Heart left ventricle (tissue), 13 donors: Measurements from ENCODE around the gene CTDP1.

Source experiments
- POLR2A ChIP-seq, 2 donors: fragments of 450-650 bp; IDR thresholded peaks; one replicate each; pipeline ENCODE4 v1.6.1; 2017; ENCODE audit warnings: antibody characterized with exemption in 2 of 2, mild to moderate bottlenecking in 2 of 2, moderate library complexity in 2 of 2
- TF ChIP-seq, protein P1 (sequence below), 12 donors: fragments of 200-600 bp; sonication (generic) in 4 of 12; IDR thresholded peaks; one replicate each; pipeline versions ENCODE4 v1.5.0 to v1.8.0; 2018 to 2022; ENCODE audit warnings: antibody characterized with exemption in 12 of 12, mild to moderate bottlenecking in 5 of 12
- donor health status: ischemic (EF 13 %, LVEDD 7.1; RV severe dilation, severe dysfunction).
- donor health status: DM: no; HTN: yes; CAD: no.
- donor health status: DM: no; HTN: no; CAD: no.
- donor health status: ischemic (EF 25% LVEDD 6.9; RV normal size, moderate dysfunction).
- donor health status: ischemic (EF 25% LVEDD 5.7; RV mildly dilated, moderate dysfunction).
- donor health status: ischemic (EF 35%, LVEDD 5.7; RV mildly dilated, moderate dysfunction).
- donor health status: nonischemic (EF 11% LVEDD 7.7; RV severe dilation, severe dysfunction).
- donor health status: DM: yes; HTN: yes; CAD: no.
- donor health status: PGD.
- donor health status: ischemic (EF 29% LVEDD 5.4; RV normal size, mild dysfunction).
- donor health status: nonischemic (EF 23%, LVEDD 6.1; RV moderate dilation, normal function).

- TF ChIP-seq, protein P1, sequence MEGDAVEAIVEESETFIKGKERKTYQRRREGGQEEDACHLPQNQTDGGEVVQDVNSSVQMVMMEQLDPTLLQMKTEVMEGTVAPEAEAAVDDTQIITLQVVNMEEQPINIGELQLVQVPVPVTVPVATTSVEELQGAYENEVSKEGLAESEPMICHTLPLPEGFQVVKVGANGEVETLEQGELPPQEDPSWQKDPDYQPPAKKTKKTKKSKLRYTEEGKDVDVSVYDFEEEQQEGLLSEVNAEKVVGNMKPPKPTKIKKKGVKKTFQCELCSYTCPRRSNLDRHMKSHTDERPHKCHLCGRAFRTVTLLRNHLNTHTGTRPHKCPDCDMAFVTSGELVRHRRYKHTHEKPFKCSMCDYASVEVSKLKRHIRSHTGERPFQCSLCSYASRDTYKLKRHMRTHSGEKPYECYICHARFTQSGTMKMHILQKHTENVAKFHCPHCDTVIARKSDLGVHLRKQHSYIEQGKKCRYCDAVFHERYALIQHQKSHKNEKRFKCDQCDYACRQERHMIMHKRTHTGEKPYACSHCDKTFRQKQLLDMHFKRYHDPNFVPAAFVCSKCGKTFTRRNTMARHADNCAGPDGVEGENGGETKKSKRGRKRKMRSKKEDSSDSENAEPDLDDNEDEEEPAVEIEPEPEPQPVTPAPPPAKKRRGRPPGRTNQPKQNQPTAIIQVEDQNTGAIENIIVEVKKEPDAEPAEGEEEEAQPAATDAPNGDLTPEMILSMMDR (IDR thresholded peaks at IDR 0.05): no peak
- no peak for TF ChIP-seq POLR2A (IDR thresholded peaks at IDR 0.05)
Measured at GRCh38 chr18:79707671-79708070, 28.1 kb downstream of the CTDP1 start.
